ENCODE data around the gene OLR1. TPM values are rescaled to one million over a fixed set of nuclear protein-coding genes. Genes with fewer than 3 reads are reported as not detected.

Gene OLR1
- polyA plus RNA-seq, 5 donors: 0.31 to 1.8 (median 0.54) TPM

DNA sequence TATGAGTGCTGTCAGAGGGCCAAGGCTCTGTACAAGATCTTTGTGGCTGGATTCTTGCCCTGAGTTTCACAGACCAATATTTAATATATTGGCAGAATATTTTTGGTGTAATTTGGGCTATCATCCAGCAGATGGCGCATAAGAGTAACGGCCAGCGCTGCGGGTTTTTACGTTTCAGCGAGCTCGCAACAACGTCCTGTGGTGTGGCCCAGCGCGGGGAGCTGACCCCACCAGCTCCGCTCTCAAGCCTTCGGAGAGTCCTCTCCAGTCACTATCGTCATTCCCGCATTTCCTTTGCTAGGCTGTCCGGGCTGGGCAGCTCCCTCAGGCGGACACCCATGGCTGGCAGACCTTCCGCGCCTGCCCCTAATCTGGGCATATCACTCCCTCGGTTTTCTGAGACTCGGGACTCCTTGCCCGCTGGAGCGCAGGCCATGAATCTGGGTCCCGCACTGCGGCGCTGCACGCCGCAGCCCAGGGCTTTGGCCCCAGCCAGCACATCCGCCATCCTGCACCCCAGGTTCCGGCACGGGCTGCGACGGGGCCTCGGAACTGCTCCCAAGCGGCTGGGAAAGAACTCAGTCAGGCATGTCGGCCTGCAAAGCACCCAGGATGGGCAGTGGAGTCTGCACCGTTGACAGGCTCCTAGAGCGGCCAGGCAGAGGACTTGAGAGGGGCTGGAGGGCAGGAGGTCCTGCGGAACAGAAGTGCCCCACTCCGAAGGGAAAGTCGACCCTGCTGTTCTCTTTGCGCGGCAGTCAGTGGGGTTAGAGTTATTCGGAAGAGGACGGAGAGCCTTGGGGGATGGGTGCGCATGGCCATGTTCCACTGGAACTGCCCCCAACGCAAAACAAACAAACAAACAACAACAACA is 18.4 kb downstream of the OLR1 start:
- DNase-seq: peak; percentile 80 to 81

- no peak for DNase-seq
These were observed 20.3 kb downstream of the OLR1 start for GRCh38 chr12:10151621-10152020.

DNA sequence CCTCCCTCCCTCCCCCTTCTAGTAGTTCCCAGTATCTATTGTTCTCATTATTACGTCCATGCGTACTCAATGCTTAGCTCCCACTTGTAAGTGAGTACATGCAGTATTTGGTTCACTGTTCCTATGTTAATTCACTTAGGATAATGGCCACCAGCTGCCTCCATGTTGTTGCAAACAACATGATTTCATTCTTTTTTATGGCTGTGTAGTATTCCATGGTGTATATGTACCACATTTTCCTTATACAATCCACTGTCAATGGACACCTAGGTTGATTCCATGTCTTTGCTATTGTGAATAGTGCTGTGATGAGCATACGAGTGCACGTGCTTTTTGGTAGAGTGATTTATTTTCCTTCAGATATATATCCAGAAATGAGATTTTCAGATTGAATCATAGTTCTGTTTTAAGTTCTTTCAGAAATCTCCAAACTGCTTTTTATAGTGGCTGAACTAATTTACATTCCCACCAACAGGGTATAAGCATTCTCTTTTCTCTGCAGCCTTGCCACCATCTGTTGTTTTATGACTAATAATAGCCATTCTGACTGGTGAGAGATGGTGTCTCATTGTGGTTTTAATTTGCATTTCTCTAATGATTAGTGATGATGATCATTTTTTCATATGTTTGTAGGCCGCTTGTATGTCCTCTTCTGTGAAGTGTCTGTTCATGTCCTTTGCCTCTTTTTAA is 24.1 kb downstream of the OLR1 start:
- DNase-seq: no peak

- no peak for DNase-seq
These were observed 28.8 kb downstream of the OLR1 start for GRCh38 chr12:10142976-10143589.

DNA sequence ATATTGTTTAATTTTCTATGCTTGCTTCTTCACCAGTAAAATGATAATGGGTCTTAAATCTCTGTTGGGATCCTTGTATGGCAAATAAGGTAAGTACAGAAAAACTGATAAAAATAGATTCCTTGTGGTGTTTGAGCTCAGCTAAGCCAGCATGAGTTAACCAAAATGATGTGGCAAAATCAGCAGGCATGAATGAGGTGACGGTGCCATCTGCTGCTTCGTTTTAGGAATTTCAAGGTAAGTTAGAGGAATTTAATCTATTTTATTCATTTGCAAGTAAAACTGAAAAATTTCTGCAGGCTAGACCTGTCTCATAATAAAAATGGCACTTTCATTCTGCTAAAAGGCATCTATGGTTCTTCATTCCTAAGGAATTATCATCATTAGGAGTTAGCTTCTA is 31.9 kb downstream of the OLR1 start:
- no peak for DNase-seq

GRCh38 chr12:10136637-10137205 is 35.2 kb downstream of the OLR1 start:
- DNase-seq: no peak

DNA sequence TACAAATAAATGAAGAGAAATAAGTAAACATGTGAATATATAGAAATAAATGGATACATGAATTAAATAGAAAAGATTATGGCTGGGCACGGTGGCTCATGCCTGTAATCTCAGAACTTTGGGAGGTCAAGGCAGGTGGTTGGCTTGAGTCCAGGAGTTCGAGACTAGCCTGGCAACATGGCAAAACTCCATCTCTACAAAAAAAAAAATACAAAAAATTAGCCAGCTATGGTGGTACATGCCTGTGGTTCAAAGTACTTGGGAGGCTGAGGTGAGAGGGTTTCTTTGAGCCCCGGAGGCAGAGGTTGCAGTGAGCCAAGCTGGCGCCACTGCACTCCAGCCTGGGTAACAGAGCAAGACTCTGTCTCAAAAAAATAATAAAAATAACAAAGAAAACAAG is 36.8 kb downstream of the OLR1 start:
- no peak for DNase-seq

DNA sequence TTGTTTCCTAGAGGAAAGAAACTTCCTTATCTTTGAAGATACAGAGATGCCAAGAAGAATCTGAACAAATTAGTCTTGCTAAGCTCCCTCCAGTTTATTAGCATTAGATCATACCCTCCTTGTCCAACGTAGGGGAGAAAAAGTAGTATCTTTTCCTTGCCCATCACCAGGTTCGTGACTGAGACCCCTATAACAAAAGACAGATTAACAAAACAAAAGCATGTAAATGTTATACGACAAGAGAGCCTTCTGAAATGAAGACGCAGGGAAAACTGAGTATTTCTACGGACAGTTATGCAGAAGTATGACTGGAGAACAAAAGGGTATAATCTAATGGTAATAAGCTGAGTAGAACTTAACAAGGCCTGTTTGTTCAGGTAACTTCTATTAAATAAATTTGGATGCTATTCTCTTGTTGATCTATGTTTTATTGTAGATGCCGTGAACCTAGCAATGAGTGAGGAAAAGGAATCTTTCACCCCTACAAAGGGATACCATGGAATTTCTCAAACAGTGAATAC is 39.0 kb downstream of the OLR1 start:
- no peak for DNase-seq

- DNase-seq: no peak
These were observed 40.7 kb downstream of the OLR1 start for GRCh38 chr12:10131111-10131690.

DNA sequence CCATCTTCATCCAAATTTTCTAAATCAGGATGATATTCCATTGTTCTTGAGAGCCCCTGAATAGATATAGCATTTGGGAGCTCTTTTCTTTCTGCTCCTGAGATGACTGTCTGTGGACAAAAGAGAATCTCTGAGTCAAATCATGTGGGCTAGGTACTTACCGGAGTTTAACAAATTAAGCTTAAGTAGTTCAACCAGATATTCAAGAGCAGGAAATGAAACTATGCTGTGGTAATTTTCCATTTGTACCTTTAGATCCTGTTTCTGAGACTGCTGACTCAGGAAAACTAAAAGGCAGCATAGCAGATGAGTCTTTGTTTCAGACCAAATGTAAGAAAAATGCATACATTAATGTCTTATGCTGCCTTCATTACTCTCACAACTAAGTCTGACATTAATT is 41.9 kb downstream of the OLR1 start, which contains the start of gene CLEC7A:
TSS of gene CLEC7A (minus strand) at position 158 of the 400 bp plus-strand sequence. CDS start at position 41, 117 bp downstream.
- DNase-seq: no peak

- no peak for DNase-seq
These were observed 43.2 kb downstream of the OLR1 start for GRCh38 chr12:10128687-10129086.

- no peak for DNase-seq
These were observed 45.5 kb downstream of the OLR1 start for GRCh38 chr12:10126413-10126812.

- no peak for DNase-seq
These were observed 49.2 kb downstream of the OLR1 start for GRCh38 chr12:10122689-10123088.

DNA sequence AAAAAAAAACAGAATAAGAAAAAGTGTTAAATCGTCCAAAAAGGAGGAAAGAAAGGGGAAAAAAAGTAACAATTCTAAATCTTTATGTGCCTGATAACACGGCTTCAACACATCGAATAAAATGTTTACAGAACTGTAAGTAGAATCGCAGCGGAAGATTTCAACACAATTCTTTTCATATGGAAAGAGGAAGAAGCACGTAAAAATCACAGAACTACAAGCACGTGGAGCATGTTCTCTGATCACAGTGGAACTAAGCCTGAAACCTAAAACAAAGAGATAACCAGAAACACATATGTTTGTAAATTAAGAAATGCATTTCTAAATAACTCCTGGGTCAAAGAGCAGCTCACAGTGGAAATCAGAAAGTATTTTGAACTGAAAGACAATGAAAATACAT is 50.7 kb downstream of the OLR1 start:
- no peak for DNase-seq

GRCh38 chr12:10119066-10119465 is 52.9 kb downstream of the OLR1 start:
- no peak for DNase-seq

DNA sequence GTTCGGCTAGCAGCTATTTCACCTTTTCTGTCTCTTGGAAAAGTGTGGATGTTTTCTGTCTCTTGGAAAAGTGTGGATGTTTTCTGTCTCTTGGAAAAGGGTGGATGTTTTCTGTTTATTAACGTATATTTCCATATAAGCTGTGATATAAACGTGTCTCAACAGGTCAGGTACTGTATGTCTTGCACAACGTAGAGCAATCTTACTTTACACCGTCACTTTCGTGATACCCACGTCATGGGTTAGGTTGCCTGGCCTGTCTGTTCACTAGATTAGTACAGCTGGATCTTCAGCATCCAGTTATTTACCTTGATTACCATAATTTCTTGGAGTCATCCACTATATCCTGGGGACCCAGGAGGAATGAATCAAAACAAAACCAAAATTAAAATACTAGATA is 56.0 kb downstream of the OLR1 start:
- DNase-seq: no peak

DNA sequence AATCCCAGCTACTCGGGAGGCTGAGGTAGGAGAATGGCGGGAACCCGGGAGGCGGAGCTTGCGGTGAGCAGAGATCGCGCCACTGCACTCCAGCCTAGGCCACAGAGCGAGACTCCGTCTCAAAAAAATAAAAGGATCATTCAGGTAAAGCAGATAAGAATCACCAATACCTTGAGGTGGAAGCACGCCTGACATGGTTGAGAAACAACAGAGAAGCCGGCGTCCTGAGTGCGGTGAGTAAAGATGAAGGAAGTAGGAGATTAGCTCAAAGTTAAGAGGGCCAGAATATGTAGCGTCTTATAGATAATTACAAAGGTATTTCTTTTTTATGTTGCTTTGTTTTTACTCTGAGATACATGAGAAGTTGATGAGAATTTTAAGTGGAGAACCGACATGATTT is 56.6 kb downstream of the OLR1 start:
- DNase-seq: no peak

DNA sequence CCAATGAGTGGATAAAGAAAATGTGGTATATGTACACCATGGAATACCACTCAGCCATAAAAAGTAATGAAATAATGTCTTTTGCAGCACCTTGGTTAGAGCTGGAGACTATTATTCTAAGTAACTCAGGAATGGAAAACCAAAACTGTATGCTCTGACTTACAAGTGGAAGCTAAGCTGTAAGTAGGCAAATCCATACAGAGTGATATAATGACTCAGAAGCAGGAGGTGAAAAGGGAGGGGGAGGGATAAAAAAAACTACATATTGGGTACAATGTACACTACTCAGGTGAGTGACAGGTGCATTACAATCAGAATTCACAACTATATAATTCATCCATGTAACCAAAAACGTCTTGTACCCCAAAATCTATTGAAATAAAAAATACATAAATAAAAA is 58.0 kb downstream of the OLR1 start:
- DNase-seq: no peak

- no peak for DNase-seq
These were observed 58.9 kb downstream of the OLR1 start for GRCh38 chr12:10113075-10113474.

DNA sequence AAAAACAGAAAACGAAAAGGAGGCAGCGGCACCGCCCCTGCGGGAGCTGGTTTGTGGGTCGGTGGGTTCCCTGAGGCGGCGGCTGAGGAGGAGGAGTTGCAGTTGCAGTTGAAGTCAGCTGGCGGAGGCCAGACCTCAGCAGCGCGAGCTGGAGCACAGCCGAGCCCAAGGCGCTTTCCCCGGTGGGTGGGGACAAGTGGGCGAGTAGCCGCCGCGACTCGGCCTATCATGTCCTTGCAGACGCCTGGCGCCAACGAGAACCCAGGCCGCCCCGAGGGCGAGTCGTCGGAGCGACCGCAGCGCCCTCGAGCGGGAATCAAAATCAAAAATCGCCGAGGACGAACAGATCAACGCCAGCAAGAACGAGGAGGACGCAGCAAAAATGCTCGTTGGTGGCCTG is 60.5 kb downstream of the OLR1 start:
- DNase-seq: no peak

DNA sequence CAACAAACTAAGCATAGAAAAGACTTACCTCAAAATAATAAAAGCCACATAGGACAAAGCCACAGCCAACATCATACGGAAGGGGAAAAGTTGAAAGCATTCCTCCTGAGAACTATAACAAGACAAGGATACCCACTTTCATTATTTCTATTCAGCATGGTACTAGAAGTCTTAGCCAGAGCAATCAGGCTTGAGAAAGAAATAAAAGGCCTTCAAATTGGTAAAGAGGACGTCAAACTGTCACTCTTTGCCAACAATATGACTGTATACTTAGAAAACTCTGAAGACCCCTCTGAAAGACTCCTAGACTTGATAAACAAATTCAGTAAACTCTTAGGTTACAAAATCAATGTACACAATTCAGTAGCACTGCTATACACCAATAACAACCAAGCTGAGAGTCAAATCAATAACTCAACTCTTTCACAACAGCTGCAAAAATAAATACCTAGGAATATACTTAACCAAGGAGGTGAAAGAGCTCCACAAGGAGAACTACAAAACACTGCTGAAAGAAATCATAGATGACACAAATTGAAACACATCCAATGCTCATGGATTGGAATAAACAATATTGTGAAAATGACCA is 61.6 kb downstream of the OLR1 start:
- DNase-seq: no peak

Data from right lung (tissue), 5 donors.